Myocyte (in vitro differentiated cells): Measurements from ENCODE around the gene FMNL3. TPM values are rescaled to one million over a fixed set of nuclear protein-coding genes. Genes with fewer than 3 reads are reported as not detected.
"Not testable (repeated sequence)": the region's sequence is repeated elsewhere in the genome, so short reads cannot be mapped to it uniquely, and the experiment has no call there.

Experiments used
- DNase-seq: peaks from one replicate; pipeline ENCODE4 v3.0.0-alpha.2; 2012; ENCODE audit warnings: low read depth
- total RNA-seq: library from RNA; depleted of rRNA; stranded (reverse); fragments of >200 nt; gene quantifications from 2 replicates; pipeline ENCODE4 v1.2.3, GENCODE V29; 2014

FMNL3 gene
- total RNA-seq, 1 donor from 2014 or later, result 16.7 TPM

DNA sequence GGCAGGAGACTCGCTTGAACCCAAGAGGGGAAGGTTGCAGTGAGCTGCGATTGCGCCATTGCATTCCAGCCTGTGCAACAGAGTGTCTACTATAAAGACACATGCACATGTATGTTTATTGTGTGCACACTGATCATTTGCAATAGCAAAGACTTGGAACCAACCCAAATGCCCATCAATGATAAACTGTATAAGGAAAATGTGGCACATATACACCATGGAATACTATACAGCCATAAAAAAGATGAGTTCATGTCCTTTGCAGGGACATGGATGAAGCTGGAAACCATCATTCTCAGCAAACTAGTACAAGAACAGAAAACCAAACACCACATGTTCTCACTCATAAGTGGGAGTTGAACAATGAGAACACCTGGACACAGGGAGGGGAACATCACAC lies 6.7 kb upstream of the FMNL3 start:
- not testable (repeated sequence) for DNase-seq

DNA sequence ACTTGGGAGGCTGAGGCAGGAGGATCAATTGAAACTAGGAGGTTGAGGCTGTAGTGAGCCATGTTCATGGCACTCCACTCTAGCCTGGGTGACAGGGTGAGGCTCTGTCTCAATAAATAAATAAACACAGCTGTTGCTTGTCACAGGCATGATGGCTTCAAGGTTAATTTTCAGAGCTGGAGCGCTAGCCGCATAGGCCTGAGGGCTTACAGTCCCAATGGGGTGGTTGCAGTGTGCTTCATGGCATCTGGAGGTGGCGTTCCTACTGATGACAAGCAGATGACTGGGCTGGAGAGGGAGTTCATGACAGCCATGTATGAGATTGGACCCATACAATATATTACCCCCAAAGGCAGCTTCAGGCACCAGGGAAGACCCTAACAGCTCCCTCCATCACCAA lies 1.6 kb upstream of the FMNL3 start:
- DNase-seq, result no peak

DNA sequence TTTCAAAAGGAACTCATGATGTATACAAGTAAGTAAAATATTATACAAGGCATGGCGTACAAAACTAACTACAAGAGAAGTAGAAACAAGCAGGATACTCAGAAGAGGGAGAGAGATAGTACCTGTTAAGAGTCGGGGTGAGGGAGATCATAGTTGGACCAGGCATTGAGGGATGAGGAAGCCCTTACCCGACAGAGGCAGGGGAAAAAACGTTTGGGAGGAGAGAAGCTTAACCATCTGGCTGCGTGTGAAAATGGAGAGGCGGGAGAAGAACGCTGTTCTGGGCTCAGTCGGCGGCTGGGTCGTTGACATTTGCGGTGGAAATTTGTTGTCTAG lies 575 bp upstream of the FMNL3 start:
- no peak for DNase-seq

DNA sequence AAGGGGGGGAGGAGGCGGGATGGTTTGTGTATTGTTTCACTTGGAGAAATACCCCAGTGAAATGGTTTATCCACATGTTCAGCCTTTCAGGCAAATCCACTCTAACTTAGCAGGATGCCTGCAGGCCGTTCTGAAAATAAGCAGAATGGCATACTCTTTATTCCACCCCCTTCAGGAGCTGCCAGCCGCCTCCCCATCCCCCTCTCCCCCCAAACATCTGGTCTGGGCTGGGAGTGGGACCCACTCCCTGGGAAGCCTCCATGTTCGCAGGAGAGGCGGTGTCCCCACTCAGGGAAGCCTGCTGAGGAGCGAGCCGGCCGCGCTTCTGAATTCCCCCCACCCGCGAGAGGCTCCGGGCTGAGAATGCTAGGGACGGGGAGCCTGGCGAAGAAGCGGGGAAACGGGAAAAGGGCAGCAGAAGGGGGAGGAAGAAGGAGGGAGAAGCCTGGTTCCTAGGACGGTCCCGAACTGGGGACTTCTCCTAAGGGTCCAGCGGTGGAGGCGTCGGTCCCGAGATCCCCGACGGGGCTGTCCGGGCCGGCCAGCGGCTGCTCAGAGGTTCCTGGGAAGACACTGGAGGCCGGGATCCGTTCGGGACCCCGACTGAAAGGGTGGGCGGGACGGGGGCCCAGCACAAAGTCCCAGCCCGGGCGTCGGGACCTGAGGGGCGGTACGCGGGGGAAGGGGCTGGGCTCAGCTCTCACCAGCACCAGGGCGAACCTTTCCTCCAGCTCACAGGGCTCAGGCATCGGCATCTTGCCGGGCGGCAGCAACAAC lies 666 bp downstream of the FMNL3 start:
- DNase-seq, result peak; percentile 48

DNA sequence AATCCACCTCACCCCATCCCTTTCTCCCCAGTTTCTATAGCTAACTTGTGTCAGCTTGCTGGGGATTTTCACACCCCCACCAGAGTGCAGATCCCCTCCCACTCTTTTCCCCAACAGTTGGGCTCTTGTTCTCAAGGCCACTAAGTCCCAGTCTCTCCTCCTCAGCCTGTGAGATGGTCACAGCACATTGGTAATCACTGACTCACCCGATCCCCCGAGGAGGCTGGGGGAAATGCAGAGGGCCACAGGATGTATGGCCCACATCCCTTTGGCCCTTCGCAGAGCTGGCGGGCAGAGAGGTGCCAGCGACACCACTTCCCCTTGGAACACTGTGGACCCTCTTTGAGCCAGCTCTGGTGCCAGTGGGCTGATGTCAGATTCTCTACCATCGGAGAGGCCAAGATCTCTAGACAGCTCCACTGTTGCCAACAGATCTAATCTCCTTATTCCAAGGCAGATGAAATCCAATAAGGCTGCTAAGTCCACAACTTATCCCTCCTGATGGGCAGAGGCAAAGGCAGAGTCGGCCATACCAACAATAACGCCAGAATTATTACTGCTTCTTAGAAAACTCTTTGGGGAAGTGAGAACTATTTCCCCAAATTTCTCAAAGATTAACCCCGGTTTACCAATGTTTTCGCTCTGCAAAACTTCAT lies 1.6 kb downstream of the FMNL3 start:
- peak; percentile 51 for DNase-seq

DNA sequence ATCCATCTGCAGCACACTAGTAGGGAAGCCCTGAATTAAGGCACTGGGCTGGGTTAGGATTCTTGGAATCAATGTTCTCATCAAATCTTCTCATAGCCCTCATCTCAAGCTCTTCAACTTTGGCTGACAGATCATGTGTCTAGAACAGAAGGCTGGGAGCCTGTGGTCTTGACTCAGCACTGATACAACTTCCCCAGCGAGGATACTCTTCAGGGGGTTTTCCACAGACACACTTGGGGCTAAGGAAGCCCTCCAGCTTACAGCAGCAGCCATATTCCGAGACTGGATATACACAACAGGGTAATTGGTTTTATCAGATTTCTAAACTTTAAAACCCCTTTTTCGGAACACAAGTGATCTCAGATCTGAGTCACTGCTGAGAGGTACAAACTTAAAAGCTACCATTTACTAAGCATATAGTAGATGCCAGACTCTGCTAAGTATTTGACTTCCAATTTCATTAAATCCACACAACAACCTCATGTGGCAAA lies 3.5 kb downstream of the FMNL3 start:
- DNase-seq, result peak; percentile 70

DNA sequence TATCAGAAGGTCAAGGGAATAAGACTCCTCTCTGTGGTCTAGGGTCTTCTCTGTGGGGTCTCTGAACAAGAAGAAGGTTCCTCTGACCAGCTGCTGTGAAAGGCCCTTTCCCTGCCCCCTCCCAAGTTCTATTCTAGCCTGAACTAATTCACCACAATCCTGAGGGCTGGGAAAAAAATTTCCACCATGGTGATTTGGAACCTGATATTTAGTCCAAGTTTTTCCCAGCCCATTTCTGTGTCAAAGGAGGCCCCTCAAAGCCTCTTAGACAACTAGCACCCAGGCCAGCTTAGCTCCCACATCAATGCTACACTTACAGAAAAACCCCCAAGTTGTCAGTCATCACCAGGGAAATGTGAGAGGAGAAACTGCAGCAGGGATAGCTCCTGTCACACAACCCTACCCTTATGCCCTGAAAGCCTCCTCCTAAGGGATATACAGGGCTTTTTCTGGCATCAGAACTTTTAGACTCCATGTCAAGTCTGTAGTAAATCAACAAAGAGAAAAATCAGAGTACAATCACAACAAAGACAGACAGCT lies 4.5 kb downstream of the FMNL3 start:
- peak; percentile 64 for DNase-seq

DNA sequence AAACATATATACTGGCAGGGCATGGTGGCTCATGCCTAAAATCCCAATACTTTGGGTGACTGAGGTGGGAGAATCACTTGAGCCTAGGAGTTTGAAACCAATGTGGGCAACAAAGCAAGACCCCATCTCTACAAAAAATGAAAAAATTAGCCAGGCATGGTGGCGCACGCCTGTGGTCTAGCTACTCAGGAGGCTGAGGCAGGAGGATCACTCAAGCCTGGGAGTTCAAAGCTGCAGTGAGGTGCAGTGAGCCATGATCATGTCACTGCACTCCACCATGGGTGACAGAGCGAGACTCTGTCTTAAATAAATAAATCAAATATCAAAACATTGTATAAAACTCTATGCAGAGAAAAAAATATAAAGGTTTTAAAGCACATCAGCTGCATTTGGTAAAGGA lies 5.2 kb downstream of the FMNL3 start:
- DNase-seq, result no peak

DNA sequence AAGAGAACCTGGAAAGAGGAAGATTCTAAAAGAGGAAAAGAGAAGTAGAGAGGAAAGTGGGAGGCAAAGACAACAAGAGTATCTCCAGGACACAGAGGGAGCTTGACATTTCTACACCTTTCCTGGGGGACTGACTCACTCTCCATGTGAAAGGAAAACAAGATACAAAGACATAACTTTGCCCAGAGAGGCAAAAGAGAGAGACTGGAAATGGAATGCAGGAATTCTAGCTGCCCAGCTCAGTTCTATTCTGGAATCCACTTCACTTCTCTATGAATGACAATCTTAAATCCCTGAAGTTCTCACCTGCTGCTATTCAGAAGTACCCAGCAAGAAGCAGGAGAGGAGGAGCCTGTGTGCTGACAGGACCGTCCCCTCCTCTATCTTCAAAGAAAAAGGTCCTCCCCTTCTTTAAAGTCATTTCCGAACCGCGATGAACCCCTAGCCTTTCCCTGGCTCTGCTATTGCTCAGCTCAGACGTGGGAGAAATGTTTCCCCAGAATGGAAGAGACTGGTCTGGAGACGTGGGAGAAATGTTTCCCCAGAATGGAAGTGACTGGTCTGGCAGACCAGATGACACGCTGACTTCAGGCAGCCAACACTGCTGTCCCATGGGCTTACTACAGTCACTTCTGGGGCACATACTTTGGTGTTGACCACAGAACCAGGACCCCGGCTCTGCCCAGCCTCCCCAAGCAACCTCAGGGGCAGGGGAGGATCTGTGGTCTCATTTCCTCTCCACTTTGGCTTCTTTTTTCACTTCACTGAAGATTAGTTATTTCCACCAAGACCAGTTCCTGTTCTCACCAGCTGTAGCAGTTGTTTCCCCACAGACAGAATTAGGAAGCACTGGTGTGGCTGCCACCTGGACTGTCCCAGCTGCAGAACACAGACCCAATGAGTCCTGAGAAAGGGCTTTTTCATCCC lies 8.3 kb downstream of the FMNL3 start:
- peak; percentile 59 for DNase-seq

DNA sequence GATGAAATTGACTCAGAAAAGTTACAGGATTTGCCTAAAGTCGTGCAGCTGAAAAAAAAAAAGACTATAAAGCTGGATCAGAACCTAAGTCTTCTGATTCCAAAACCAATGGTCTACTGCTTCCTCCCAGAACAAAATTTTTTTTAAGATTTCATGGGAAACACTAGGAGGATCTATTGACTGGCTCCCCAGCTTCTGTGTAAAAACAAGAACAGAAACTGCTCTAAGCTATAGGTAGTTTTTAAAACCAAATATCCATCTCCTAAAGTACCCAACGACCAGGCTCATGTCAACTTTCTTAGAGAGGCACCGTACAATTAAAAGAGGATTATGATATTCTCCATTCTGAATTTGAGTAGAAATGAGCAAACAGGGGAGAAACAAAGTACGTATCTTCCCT lies 9.4 kb downstream of the FMNL3 start:
- DNase-seq, result no peak

DNA sequence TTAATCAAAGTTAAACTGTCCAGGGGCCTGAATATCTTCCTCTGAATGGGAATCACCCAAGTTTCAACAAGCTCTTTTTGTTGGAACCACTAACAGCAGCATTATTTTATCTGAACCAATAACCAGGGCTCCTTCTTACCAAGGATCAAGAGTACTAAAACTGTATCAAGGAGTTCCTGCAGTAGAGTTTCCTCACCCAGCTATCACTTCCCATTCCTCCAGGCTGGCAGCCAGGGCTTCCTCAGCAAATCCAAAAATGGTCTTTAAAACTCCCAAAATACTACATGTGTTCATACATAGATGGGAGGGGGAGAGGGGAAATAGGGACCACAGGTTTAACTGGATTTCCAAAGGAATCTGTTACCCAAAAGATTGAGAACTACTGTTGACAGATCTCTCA lies 10.5 kb downstream of the FMNL3 start:
- DNase-seq, result no peak

DNA sequence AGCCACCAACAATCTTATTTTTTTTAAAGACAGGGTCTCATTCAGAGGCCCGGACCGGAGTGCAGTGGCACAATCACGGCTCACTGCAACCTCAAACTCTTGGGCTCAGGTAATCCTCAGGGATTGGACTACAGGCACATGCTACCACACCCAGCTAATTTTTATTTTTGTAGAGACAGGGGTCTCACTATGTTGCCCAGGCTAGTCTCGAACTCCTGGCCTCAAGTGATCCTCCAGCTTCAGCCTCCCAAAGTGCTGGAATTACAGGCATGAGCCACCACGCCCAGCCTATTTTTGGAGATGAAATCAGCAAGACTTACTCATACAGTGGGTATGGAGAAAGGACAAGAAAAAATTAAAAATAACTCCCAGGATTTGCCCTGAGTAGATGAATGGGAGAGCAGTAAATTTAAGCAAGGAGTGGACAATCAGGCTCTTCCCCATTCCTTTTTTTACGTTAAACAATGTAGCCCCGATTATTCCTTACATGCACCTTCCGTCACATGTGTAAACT lies 13.2 kb downstream of the FMNL3 start:
- peak; percentile 64 for DNase-seq

DNA sequence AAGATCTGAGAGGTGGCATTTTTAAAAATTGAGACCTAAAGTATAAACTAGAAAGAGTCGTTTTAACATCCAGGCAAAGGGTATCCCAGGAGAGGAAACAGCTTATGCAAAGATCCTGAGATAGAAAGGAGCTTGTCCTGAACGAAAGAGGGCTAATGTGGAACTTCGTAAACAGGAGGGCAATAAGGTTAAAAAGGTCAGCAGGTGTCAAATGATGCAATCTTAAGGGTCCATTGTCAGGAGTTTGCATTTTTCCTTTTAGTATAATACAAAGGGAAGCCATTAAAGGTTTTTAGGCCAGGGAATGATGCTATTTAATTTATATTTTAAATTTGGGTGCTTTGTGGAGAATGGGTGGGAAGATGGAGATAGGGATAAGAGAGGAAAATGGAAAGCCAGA lies 14.4 kb downstream of the FMNL3 start:
- DNase-seq, result no peak

DNA sequence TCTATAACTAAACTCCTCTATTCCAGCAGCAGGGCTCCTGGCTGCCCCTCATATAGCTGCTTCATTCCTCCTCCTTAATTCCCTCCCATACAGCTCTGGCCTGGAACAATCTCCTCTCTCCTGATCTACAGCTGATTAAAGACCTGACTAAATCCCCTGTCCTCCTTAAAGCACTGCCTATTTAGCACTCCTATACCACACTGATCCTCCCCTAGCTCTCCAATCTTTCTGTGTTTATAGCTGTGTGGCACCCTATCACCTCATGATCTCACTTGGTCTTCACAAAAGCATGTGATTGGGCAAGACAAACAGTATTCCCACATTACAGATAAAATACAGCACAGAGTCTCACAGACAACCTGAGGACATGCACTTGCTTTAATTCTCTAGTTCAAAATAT lies 17.4 kb downstream of the FMNL3 start:
- no peak for DNase-seq

DNA sequence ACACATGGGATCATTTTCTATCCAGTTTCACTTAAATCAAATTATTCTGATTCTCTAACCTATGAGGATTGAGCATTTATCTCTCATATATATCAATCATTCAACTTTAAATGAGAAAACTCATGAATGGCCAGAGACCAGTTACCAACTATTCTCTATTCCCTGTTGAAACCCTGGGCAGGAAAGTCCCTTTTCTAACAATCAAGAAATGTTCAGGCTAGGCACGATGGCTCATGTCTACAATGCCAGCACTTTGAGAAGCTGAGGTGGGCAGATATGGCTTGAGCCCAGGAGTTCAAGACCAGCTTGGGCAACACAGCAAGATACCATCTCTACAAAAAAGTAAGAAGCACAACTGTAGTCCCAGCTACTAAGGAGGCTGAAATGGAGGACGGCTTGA lies 18.0 kb downstream of the FMNL3 start:
- no peak for DNase-seq

DNA sequence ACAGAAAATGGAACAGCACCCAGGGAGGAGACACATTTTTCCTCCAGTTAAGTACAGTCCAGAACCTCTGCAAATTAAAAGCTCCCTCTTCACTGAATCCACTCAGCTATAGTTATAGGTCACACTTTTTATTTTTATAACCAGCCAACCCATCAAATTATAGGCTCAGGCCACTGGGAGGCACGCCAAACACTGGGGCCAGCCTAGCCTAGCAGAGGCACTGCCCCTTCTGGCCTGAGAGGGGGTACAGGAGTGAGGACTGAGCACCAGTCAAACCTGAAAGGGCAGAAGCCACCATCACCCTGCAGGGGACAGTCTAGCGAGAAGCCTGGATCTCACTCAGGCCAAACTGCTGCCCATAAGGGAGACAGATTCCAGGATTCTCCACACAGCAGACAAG lies 19.3 kb downstream of the FMNL3 start:
- DNase-seq, result no peak

DNA sequence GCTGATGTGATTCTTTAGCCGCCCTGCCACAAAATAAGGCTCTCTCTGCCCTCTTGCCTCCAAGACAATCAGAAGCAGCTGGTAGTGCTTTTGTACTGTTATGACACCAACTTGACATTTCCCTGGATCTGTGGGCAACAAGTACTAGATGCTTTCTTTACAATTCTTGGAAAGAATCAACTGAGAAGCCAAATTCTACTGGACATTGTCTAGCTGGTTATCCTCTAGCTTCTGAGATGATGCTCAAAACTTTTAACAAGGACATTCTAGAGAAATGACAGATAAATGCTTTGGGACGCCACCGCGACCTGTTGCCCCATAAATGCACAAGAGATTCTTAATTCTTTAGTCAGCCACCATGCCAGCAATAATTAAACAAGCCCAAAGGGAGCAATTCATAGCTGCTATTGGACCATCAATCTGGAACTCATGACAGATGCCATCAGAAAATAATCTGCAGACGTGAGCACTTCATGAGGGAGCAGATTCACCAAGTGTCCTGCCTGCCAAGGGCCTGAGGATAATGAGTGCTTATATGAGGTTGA lies 22.8 kb downstream of the FMNL3 start:
- DNase-seq, result no peak

DNA sequence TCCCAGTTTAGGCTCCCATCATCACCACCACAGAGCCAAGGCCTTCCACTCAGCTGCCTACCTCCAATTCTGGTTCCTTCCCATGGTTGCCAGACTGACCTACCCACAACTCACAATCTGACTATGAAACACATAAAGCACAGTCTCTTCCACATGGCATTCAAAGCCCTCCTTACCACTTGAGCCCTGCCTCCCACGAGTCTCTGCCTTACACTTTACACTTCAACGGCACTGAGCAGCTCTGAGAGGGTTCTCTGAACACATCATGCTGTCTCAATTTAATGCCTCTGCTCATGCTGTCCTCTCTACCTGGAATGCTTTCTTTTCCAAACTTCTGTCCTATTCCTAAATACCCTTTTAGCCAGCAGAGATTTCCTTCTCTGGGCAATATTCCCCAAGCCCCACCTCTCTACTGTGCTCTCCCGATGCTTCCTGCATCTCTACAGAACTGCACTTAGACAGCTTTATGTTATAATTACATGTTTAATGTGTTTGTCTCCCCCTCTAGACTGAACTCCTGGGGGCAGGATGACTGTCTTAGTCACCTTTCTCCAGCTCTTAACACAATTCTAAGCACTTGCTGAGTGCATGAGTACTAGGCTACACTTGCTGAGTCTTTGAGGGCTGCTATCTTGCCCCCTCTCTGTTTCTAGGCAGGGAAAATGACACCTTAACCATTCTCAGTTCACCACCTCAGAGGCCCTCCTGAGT lies 23.5 kb downstream of the FMNL3 start:
- no peak for DNase-seq

DNA sequence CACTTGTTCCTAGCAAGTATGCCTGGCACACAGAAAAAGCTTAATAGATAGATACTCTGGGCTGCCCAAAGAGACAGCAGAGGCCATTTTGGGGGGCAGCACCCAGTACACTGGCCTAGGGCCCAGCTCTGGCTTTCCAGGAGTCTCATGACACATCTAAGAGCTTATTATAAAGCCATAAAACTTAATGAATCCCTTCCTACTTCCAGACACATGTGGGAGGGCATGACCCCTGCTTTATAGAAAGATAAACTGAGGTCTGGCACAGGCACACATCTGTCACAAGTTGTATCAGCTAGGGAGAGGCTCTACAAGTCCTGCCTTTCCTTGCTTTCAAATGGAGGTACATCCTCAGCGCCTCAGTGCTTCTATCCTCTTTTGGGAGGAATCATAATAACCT lies 27.1 kb downstream of the FMNL3 start:
- DNase-seq, result no peak

DNA sequence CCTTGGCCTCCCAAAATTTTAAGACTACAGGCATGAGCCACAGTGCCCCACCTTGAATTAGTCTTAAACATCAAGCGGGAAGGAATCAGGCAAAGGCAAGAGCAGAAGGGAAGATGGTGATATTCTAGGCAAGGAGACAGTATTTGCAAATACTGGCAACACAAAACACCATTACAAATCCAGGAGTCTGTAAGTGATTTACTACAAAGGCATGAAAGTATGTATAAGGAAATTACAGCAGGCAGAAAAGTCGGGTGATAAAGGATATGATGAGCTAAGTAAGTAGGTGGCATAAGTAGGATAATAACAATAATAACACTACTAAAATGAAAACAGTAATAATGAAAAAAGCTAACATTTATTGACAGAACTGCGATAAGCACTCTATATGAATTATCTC lies 28.5 kb downstream of the FMNL3 start:
- no peak for DNase-seq
